SU-DHL-6 (cell line): ENCODE measurements around the gene PDE3A.

Experiments used
- H2AFZ ChIP-seq: fragments of 200-600 bp; sonication (generic); 2 replicates; pipeline ENCODE4 v1.6.1; 2014; ENCODE audit warnings: low read depth, mild to moderate bottlenecking, moderate library complexity, mixed read lengths, antibody characterized with exemption, low read length; ENCODE audit not compliant: severe bottlenecking
- H3F3A ChIP-seq: fragments of 200-600 bp; shearing (Covaris generic); 2 replicates; pipeline ENCODE4 v1.6.0; 2016; ENCODE audit warnings: antibody characterized with exemption, mild to moderate bottlenecking; ENCODE audit not compliant: insufficient read depth
- H3K27ac ChIP-seq: fragments of 200-600 bp; sonication (generic); 2 replicates; pipeline ENCODE4 v1.5.1; 2016; ENCODE audit warnings: low read depth, mild to moderate bottlenecking, low read length, moderate library complexity, mixed read lengths
- H3K27me3 ChIP-seq: fragments of 200-600 bp; sonication (generic), shearing (Covaris generic); 2 replicates; pipeline ENCODE4 v1.6.0; 2014; ENCODE audit warnings: mild to moderate bottlenecking, low read length
- H3K36me3 ChIP-seq: fragments of 200-600 bp; sonication (generic); 2 replicates; pipeline ENCODE4 v1.6.1; 2014; ENCODE audit warnings: mild to moderate bottlenecking, low read length, mixed read lengths
- H3K4me2 ChIP-seq: fragments of 300-600, 200-600 bp; shearing (Covaris generic), sonication (generic); 2 replicates; pipeline ENCODE4 v1.6.0; 2014; ENCODE audit warnings: low read length, low read depth, mild to moderate bottlenecking; ENCODE audit not compliant: poor library complexity, severe bottlenecking
- H3K4me3 ChIP-seq: fragments of 200-600 bp; sonication (generic); 2 replicates; pipeline ENCODE4 v1.5.1; 2014; ENCODE audit warnings: antibody characterized with exemption, low read length, mild to moderate bottlenecking, mixed read lengths; ENCODE audit not compliant: insufficient read depth, poor library complexity, severe bottlenecking
- H3K79me2 ChIP-seq: fragments of 200-600 bp; sonication (generic); 2 replicates; pipeline ENCODE4 v1.6.1; 2014; ENCODE audit warnings: mild to moderate bottlenecking, low read length, moderate library complexity; ENCODE audit not compliant: insufficient read depth
- H3K9ac ChIP-seq: fragments of 200-600 bp; sonication (generic); 2 replicates; pipeline ENCODE4 v1.7.0; 2014; ENCODE audit warnings: mild to moderate bottlenecking, low read length
- H3K9me2 ChIP-seq: fragments of 200-600 bp; sonication (generic); replicated peaks from 2 replicates; pipeline ENCODE4 v1.6.1; 2014; ENCODE audit warnings: low read length; ENCODE audit not compliant: insufficient read depth
- H3K9me3 ChIP-seq: fragments of 200-600 bp; sonication (generic); 2 replicates; pipeline ENCODE4 v1.6.1; 2014; ENCODE audit warnings: low read length, mixed read lengths; ENCODE audit not compliant: insufficient read depth
- H4K20me1 ChIP-seq: fragments of 200-600 bp; sonication (generic); 2 replicates; pipeline ENCODE4 v1.6.1; 2014; ENCODE audit warnings: low read depth, mild to moderate bottlenecking, antibody characterized with exemption, low read length, moderate library complexity, mixed read lengths
- EZH2phosphoT487 ChIP-seq: fragments of 200-600 bp; sonication (generic), shearing (Covaris generic); conservative IDR thresholded peaks from 2 replicates; pipeline ENCODE4 v1.6.1; 2018; ENCODE audit warnings: mild to moderate bottlenecking, antibody characterized with exemption, low read length, moderate library complexity, mixed read lengths
- TF ChIP-seq, protein P1 (sequence below): fragments of 200-600 bp; sonication (generic); IDR thresholded peaks from one replicate; pipeline ENCODE4 v1.5.1; 2017; ENCODE audit warnings: antibody characterized with exemption, mild to moderate bottlenecking, low read length, moderate library complexity; ENCODE audit not compliant: insufficient read depth, poor library complexity, severe bottlenecking

The PDE3A gene

DNA sequence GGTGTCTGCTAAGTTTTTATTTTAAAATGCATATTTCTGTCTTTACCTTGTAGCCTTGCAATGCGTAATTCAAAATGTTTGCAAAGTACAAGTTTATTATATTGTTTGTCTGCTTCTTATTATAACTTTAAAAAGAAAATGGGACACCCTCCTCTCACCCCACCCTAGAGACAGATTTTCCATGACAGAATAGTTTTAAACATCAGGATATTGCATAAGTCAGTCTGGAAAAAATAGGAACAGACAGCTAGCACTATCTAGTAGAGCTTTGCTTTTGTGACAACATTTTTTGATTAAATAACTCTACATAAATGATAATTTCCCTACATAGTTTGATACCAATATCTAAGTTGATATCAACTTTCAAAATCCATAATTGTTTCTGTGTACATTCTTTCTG is 71.3 kb downstream of the PDE3A start:
- TF ChIP-seq, protein P1, sequence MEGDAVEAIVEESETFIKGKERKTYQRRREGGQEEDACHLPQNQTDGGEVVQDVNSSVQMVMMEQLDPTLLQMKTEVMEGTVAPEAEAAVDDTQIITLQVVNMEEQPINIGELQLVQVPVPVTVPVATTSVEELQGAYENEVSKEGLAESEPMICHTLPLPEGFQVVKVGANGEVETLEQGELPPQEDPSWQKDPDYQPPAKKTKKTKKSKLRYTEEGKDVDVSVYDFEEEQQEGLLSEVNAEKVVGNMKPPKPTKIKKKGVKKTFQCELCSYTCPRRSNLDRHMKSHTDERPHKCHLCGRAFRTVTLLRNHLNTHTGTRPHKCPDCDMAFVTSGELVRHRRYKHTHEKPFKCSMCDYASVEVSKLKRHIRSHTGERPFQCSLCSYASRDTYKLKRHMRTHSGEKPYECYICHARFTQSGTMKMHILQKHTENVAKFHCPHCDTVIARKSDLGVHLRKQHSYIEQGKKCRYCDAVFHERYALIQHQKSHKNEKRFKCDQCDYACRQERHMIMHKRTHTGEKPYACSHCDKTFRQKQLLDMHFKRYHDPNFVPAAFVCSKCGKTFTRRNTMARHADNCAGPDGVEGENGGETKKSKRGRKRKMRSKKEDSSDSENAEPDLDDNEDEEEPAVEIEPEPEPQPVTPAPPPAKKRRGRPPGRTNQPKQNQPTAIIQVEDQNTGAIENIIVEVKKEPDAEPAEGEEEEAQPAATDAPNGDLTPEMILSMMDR: no peak
- TF ChIP-seq EZH2phosphoT487: no peak
- Histone ChIP-seq H3K9me3 (no peaks in the 10 kb centered on the region), H3K9ac (no peak overlapping the region), H3F3A (no peaks in the 10 kb centered on the region), H4K20me1 (no peaks in the 10 kb centered on the region), H3K36me3 (no peaks in the 10 kb centered on the region), H3K27me3 (no peaks in the 10 kb centered on the region), H3K79me2 (no peaks in the 10 kb centered on the region), H3K4me2 (no peak overlapping the region), H3K27ac (no peak overlapping the region), H3K9me2 (no peaks in the 10 kb centered on the region), H3K4me3 (no peak overlapping the region), H2AFZ (no peak overlapping the region)

DNA sequence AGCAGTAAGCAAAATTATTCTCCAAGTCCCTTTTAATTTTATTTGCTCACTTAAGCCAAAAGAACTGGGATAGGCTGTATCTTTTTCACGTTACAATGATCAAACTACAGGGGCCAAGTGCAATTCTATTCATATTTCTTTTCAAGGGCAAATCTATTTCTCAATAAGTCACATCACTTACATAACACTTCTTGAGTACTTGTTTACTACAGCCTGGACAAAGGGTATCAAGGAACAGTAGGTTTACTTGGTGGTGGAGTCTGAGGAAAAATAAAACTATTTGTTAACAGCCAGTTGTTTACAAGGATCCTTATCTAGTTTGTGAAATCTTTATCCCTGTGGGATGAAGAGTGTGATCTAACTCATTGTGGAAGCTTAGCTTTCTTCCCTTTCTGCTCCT is 72.1 kb downstream of the PDE3A start:
- no peak overlapping the region for H3K9ac ChIP-seq
- no peak overlapping the region for H3K4me3 ChIP-seq
- H3K27ac ChIP-seq: no peak overlapping the region
- H3F3A ChIP-seq: no peaks in the 10 kb centered on the region
- no peaks in the 10 kb centered on the region for H3K79me2 ChIP-seq
- H3K27me3 ChIP-seq: no peaks in the 10 kb centered on the region
- H3K4me2 ChIP-seq: no peak overlapping the region
- no peaks in the 10 kb centered on the region for H3K9me2 ChIP-seq
- no peaks in the 10 kb centered on the region for H3K9me3 ChIP-seq
- TF ChIP-seq EZH2phosphoT487: no peak
- TF ChIP-seq, protein P1: no peak
- no peaks in the 10 kb centered on the region for H3K36me3 ChIP-seq
- no peak overlapping the region for H2AFZ ChIP-seq
- no peaks in the 10 kb centered on the region for H4K20me1 ChIP-seq

DNA sequence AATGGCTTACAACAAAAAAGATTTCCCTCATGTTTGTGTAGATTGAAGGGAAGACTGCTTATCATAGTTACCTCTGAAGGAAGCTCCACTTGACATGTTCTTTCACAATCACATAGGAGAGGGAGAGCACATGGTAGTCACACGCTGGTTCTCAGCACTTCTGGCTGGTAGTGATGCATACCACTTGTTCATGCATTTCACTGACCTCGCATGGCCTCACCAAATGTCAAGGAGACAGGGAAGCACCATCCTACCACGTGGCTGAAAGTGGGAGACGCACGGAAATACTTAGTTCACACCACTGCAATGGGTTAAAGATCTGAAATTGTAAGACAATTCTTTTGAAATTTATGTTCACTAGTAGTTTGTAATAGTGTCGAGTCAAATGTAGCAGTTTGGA is 74.0 kb downstream of the PDE3A start:
- Histone ChIP-seq H3K27ac (no peak overlapping the region), H3K4me3 (no peak overlapping the region), H4K20me1 (no peaks in the 10 kb centered on the region), H3K9me3 (no peaks in the 10 kb centered on the region), H3K4me2 (no peak overlapping the region), H3K9ac (no peak overlapping the region), H3F3A (no peaks in the 10 kb centered on the region), H3K9me2 (no peaks in the 10 kb centered on the region), H2AFZ (no peak overlapping the region), H3K27me3 (no peaks in the 10 kb centered on the region), H3K36me3 (no peaks in the 10 kb centered on the region), H3K79me2 (no peaks in the 10 kb centered on the region)
- no peak for TF ChIP-seq EZH2phosphoT487
- TF ChIP-seq, protein P1: no peak
